Mucosa of descending colon (tissue), 3 donors: ENCODE measurements around the gene RNF111. TPM values are rescaled to one million over a fixed set of nuclear protein-coding genes. Genes with fewer than 3 reads are reported as not detected.

Source experiments
- ATAC-seq: fragments of 200-7000 bp; cut with Tn5 transposase; one replicate; pipeline ENCODE4 v1.9.1; 2020; ENCODE audit warnings: mild to moderate bottlenecking, moderate library complexity
- DNase-seq, 3 donors: peaks; one replicate each; pipeline ENCODE4 v3.0.0-alpha.2; 2020
- H3K36me3 ChIP-seq: fragments of 200-600 bp; one replicate; pipeline ENCODE4 v1.8.0; 2021; ENCODE audit warnings: low read depth, mild to moderate bottlenecking
- H3K4me1 ChIP-seq: fragments of 200-600 bp; one replicate; pipeline ENCODE4 v1.8.0; 2021; ENCODE audit warnings: low read depth, mild to moderate bottlenecking
- H3K4me3 ChIP-seq: fragments of 200-600 bp; one replicate; pipeline ENCODE4 v1.8.0; 2021; ENCODE audit warnings: mild to moderate bottlenecking
- H3K9me3 ChIP-seq: fragments of 200-600 bp; one replicate; pipeline ENCODE4 v1.8.0; 2021; ENCODE audit warnings: mild to moderate bottlenecking
- CTCF ChIP-seq: fragments of 200-600 bp; IDR thresholded peaks from one replicate; pipeline ENCODE4 v1.8.0; 2022; ENCODE audit warnings: antibody characterized with exemption, mild to moderate bottlenecking
- intact Hi-C, 2 donors: fragments of 100-400 bp; cut with DNase I in 1 of 2; cut with micrococcal nuclease in 1 of 2; formaldehyde crosslinking; loops; one replicate each; pipeline versions ENCODE4 v1.11.0 to v1.11.1; 2022; cut with DNase I, micrococcal nuclease
- total RNA-seq, 3 donors: library from RNA; stranded (reverse); fragmentation: NEBNext Ultra II Directional in 2 of 3; extraction: Animal tissue kit (Norgen Biotek cat#: 25700) in 2 of 3; gene quantifications; one replicate each; pipeline versions ENCODE4 v1.2.1 to v1.2.4, GENCODE V29; 2021 to 2023
- donor health status: DM: no; HTN: no; CAD: no; lungs with moderate emphysema.
- donor health status: DM: no; HTN: no; CAD: no.
- donor health status: DM: no; HTN: yes; CAD: no.

The RNF111 gene
- total RNA-seq, 3 donors from 2014 or later, result 25.7 to 39.6 (median 37.8) TPM

GRCh38 chr15:59060348-59060747 lies 72.9 kb downstream of the RNF111 start:
- Histone ChIP-seq H3K9me3 (no peaks in the 10 kb centered on the region), H3K4me3 (no peak overlapping the region), H3K4me1 (no peaks in the 10 kb centered on the region), H3K36me3 (no peaks in the 10 kb centered on the region)
- DNase-seq (no peak), ATAC-seq (no peak)
- no peak for TF ChIP-seq CTCF
- intact Hi-C loops, result no loop called here

GRCh38 chr15:59063042-59063441 lies 75.6 kb downstream of the RNF111 start:
- Histone ChIP-seq H3K4me1 (no peaks in the 10 kb centered on the region), H3K4me3 (no peak overlapping the region), H3K9me3 (no peaks in the 10 kb centered on the region), H3K36me3 (no peaks in the 10 kb centered on the region)
- DNase-seq, result no peak
- no peak for TF ChIP-seq CTCF
- ATAC-seq, result no peak
- intact Hi-C loops, result no loop called here

- H3K9me3 ChIP-seq, result no peaks in the 10 kb centered on the region
- no peak for ATAC-seq
- TF ChIP-seq CTCF, result no peak
- intact Hi-C loops, result no loop called here
- H3K36me3 ChIP-seq, result no peaks in the 10 kb centered on the region
- H3K4me1 ChIP-seq, result no peaks in the 10 kb centered on the region
- DNase-seq, result no peak
- H3K4me3 ChIP-seq, result no peak overlapping the region
Observed at GRCh38 chr15:59069430-59069829, 82.0 kb downstream of the RNF111 start.

GRCh38 chr15:59074607-59075006 lies 87.1 kb downstream of the RNF111 start:
- no peaks in the 10 kb centered on the region for H3K4me1 ChIP-seq
- DNase-seq, result no peak
- no peaks in the 10 kb centered on the region for H3K36me3 ChIP-seq
- intact Hi-C loops, result no loop called here
- H3K9me3 ChIP-seq, result no peaks in the 10 kb centered on the region
- H3K4me3 ChIP-seq, result no peak overlapping the region
- no peak for ATAC-seq
- no peak for TF ChIP-seq CTCF

GRCh38 chr15:59087731-59088130 lies 100.3 kb downstream of the RNF111 start:
- no peaks in the 10 kb centered on the region for H3K9me3 ChIP-seq
- intact Hi-C loops, result no loop called here
- H3K4me3 ChIP-seq, result no peak overlapping the region
- DNase-seq, result no peak
- TF ChIP-seq CTCF, result no peak
- no peaks in the 10 kb centered on the region for H3K36me3 ChIP-seq
- no peaks in the 10 kb centered on the region for H3K4me1 ChIP-seq
- ATAC-seq, result no peak

- no peak for ATAC-seq
- Histone ChIP-seq H3K9me3 (no peaks in the 10 kb centered on the region), H3K4me1 (no peaks in the 10 kb centered on the region), H3K4me3 (no peak overlapping the region), H3K36me3 (no peaks in the 10 kb centered on the region)
- no peak for TF ChIP-seq CTCF
- intact Hi-C loops, result no loop called here
- no peak for DNase-seq
Observed at GRCh38 chr15:59094077-59094476, 106.6 kb downstream of the RNF111 start.
